ENCODE data around the gene PAPOLA.

Gene PAPOLA

DNA sequence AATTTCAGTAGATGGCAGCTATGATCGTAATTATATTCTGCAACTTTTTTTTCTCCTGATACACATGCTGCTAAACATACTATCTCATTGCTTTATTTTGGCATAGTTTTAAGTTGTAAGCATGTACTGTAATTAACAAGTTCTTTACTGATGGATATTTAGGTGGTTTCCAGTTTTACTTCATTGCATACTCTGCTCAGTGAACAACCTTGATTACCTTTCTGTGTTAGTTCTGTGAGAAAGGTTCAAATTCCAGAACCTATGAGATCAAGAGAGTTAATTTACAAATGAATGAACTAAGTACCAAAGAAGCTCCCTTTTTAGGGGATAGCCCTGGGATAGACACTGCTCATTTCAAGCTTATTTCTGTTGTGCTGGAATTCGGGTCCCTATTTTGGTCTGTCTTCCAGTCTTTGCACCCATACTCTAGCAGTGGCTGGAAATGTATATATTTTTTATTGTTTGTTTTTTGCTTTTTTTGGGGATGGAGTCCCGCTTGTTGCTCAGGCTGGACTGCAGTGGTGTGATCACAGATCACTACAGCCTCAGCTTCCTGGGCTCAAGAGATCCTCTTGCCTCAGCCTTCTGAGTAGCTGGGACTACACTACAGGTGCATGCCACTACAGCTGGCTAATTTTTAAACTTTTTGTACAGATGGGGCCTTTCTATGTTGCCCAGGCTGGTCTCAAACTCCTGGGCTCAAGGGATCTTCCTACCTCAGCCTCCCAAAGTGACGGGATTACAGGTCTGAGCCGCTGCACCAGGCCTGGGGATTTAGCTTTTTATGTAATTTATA, 10.6 kb downstream of the PAPOLA start:
- peak overlapping the region; percentile 36 for H3K27ac ChIP-seq
- TF ChIP-seq, protein P1, sequence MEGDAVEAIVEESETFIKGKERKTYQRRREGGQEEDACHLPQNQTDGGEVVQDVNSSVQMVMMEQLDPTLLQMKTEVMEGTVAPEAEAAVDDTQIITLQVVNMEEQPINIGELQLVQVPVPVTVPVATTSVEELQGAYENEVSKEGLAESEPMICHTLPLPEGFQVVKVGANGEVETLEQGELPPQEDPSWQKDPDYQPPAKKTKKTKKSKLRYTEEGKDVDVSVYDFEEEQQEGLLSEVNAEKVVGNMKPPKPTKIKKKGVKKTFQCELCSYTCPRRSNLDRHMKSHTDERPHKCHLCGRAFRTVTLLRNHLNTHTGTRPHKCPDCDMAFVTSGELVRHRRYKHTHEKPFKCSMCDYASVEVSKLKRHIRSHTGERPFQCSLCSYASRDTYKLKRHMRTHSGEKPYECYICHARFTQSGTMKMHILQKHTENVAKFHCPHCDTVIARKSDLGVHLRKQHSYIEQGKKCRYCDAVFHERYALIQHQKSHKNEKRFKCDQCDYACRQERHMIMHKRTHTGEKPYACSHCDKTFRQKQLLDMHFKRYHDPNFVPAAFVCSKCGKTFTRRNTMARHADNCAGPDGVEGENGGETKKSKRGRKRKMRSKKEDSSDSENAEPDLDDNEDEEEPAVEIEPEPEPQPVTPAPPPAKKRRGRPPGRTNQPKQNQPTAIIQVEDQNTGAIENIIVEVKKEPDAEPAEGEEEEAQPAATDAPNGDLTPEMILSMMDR (conservative IDR thresholded peaks at IDR 0.05): no peak

- TF ChIP-seq ZFX (IDR thresholded peaks at IDR 0.05): no peak
- TF ChIP-seq, protein P1 (conservative IDR thresholded peaks at IDR 0.05): no peak
These were observed 12.5 kb downstream of the PAPOLA start for GRCh38 chr14:96514694-96515093.

DNA sequence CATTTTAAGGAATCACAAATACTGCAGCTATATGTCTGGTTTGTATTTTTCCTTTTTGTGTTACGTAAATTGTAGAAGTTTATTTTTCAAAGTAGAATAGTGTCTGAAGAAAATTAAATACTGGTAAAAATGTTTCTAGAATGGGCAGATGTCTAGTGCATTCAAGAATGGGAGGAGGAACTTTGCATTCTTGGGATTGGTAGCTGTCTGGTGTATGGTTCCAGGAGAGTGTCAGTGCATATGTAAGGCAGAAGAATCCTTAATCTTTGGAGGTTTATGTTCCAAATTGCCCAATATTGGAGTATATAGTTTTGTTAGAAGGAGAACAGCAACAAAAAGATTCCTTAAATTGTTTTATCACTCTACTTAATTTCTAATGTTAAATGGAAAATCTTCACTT, 13.5 kb downstream of the PAPOLA start:
- H3K27ac ChIP-seq: no peak overlapping the region
- TF ChIP-seq, protein P1 (conservative IDR thresholded peaks at IDR 0.05): no peak
- TF ChIP-seq ZFX (IDR thresholded peaks at IDR 0.05): no peak

More at GRCh38 chr14:96514694-96515093, 12.5 kb downstream of the PAPOLA start:
- H3K27ac ChIP-seq: no peak overlapping the region

DNA sequence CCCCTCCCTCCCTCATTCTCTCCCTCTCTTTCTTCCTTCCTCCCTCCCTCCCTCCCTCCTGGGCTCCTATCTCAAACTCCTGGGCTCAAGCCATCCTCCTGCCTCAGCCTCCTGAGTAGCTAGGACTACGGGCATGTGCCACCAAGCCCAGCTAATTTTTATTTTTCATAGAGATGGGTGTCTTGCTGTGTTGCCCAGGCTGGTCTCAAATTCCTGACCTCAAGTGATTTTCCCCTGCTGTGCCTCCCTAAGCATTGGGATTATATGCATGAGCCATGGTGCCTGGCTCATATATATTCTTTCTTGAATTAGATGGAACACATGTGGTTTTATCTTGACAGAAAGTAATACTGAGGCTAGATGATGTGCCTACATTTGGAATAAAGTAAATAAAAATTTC, 14.2 kb downstream of the PAPOLA start:
- H3K27ac ChIP-seq: no peak overlapping the region
- no peak for TF ChIP-seq ZFX (IDR thresholded peaks at IDR 0.05)
- TF ChIP-seq, protein P1 (conservative IDR thresholded peaks at IDR 0.05): no peak

- no peak overlapping the region for H3K27ac ChIP-seq
- no peak for TF ChIP-seq ZFX (IDR thresholded peaks at IDR 0.05)
- TF ChIP-seq, protein P1 (conservative IDR thresholded peaks at IDR 0.05): no peak
These were observed 17.8 kb downstream of the PAPOLA start for GRCh38 chr14:96519970-96520369.

DNA sequence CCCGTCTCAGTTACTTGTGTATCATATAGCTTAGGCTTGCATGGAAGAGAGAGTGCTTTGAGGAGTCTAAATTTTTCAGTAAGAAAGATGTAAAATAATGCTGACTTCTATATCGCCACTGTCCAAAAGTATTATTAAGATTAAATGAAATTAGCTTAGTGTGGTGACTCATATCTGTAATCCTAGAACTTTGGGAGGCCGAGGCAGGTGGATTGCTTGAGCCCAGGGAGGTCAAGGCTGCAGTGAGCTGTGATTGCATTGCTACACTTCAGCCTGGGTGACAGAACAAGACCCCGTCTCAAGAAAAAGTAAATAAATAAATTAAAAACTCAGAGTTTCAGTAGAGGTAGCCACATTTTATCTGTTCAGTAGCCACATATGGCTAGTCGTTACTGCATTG, 23.3 kb downstream of the PAPOLA start:
- no peak overlapping the region for H3K27ac ChIP-seq

GRCh38 chr14:96532632-96533031, 30.4 kb downstream of the PAPOLA start:
- no peak overlapping the region for H3K27ac ChIP-seq
- TF ChIP-seq, protein P1 (conservative IDR thresholded peaks at IDR 0.05): no peak

More for the DNA sequence above, 23.3 kb downstream of the PAPOLA start:
- TF ChIP-seq ZFX (IDR thresholded peaks at IDR 0.05): no peak
- TF ChIP-seq, protein P1 (conservative IDR thresholded peaks at IDR 0.05): no peak

Data from C4-2B (cell line).